GM21528 (cell line): ENCODE measurements around the gene UNC13C.
"Not testable (repeated sequence)": the region's sequence is repeated elsewhere in the genome, so short reads cannot be mapped to it uniquely, and the experiment has no call there.

Experiments used
- ATAC-seq: cut with Tn5 transposase; IDR thresholded peaks from one replicate; pipeline ENCODE4 v1.9.1; 2021; ENCODE audit warnings: mild to moderate bottlenecking, moderate library complexity; ENCODE audit not compliant: unreplicated experiment, low FRiP score

UNC13C gene

DNA sequence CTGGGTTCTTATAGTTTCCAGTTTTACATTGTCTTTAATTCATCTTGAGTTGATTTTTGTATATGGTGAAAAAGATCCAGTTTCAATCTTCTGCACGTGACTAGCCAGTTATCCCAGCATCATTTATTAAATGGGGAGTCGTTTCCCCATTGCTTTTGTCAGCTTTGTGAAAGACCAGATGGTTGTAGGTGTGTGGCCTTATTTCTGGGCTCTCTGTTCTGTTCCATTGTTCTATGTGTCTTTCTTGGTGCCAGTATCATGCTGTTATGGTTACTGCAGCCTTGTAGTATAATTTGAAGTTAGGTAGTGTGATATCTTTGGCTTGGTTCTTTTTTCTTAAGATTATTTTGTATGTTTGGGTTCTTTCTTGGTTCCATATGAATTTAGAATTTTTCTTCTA, 432.2 kb downstream of the UNC13C start:
- ATAC-seq: no peak

DNA sequence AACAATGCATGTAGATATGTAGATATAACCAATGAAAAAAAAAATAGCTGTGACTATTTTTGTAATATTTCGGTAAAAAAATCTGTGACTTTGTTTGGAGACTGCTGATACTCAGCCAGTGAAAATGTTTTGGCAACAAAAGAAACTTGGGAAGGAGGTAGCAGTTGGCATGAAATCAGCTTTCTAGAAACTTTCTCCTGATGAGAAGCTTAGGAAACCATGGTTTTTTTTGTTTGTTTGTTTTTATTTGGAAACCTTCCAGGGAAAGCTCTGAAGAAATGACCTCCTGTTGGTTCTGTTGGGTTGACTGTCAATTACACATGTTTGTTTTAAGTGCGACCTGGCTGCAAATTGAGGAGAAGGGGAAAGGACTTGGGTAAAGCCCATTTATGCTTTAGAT, 445.9 kb downstream of the UNC13C start:
- ATAC-seq: no peak

DNA sequence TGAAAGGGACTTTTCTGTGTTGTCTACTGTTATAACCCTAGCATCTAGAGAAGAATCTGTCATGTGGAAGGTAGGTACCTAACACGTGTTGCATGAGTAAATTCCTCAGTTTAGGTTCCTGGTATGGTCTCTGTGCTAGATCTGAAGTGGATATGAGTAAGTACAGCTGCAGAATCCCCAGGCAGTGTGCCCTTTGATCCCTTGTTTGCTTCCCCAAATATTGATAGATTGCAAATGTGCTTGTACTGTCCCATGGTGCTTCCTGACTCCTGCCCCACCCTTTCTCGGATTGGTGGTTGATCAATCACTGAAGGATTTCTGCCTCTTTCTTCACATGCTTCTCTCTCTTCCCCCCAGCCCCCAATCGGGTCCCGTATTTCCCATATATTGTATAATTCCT, 450.4 kb downstream of the UNC13C start:
- no peak for ATAC-seq

DNA sequence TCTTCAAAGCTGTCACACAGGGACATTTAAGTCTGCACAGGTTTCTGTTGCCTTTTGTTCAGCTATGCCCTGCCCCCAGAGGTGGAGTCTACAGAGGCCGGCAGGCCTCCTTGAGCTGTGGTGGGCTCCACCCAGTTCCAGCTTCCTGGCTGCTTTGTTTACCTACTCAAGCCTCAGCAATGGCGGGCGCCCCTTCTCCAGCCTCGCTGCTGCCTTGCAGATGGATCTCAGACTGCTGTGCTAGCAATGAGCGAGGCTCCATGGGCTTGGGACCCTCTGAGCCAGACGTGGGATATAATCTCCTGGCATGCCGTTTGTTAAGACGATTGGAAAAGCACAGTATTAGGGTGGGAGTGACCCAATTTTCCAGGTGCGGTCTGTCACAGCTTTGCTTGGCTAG, 472.0 kb downstream of the UNC13C start:
- not testable (repeated sequence) for ATAC-seq

DNA sequence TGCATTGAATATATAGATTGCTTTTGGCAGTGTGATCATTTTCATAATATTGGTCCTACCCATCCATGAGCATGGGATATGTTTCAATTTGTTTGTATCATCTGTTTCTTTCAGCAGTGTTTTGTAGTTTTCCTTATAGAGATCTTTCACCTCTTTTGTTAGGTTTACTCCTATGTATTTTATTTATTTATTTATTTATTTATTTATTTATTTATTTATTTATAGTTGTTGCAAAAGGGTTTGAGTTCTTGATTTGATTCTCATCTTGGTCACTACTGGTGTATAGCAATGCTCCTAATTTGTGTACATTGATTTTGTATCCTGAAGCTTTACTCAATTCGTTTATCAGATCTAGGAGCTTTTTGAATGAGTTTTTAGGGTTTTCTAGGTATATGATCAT, 478.2 kb downstream of the UNC13C start:
- ATAC-seq: no peak

DNA sequence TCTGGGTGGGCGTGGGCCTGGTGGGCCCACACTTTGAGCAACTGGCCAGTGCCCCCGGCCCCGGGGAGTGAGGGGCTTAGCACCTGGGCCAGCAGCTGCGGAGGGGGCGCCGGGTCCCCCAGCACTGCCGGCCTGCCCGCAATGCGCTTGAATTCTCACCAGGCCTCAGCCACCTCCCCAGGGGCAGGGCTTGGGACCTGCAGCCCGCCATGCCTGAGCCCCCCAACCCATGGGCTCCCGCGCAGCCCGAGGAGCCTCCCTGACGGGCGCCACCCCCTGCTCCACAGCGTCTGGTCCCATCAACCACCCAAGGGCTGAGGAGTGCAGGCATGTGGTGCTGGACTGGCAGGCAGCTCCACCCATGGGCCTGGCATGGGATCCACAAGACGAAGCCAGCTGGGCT, 484.3 kb downstream of the UNC13C start:
- ATAC-seq: no peak

DNA sequence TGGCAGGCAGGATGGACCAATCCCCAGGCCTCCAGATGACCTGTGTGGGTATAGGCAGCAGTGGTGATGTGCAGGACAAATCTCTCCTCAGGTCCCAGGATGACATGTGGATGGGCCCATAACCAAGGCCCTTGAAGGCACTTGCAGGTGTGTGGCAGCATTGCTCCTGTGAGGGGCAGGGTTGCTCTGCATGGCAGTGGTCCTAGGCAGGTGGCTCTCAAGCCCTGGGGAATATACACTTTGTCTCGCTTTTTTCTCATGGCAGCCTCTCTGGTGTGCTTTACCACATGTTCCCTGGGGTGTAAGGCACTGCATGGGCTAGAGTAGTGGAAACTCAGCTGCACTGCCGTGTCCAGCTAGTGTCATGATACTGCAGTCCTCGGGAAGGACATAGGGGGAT, 503.6 kb downstream of the UNC13C start:
- ATAC-seq: no peak

DNA sequence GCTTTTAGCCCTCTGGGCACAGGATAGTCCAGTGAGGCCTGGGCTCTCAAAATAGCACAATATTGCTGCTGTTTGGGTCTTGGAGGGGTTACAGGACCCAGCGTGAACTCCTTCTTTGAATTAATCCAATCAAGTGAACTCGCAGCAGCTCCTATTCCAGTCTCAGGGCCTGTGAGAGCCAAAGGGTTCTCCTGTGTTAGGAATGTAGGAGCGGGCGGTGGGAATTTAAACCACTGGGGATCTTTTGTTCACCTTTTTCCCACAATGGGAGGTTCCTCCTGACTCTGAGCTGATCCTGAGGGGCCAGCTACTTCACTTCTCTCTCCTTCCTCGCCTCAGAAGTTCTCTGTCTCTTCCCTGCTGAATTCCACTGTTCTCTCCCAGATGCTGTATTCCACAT, 504.0 kb downstream of the UNC13C start:
- no peak for ATAC-seq

DNA sequence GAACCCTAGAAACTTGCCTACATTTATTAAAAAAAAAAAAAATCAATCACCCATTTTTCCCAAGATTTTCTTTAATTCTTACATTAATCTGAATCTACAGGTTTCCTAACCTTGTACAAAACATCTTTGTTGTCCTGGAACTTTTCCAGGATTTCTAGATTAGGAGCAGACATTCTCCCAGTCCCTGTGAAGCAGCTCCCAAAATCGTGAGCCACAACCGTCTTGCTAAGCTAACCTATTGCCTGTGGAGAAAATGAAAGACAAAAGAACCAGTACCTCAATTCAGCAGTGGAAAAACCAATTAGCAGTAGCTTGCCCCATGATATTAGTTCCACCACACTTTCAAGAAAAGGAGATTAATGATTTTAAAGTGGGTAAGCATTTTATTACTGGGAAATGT, 522.1 kb downstream of the UNC13C start:
- no peak for ATAC-seq

DNA sequence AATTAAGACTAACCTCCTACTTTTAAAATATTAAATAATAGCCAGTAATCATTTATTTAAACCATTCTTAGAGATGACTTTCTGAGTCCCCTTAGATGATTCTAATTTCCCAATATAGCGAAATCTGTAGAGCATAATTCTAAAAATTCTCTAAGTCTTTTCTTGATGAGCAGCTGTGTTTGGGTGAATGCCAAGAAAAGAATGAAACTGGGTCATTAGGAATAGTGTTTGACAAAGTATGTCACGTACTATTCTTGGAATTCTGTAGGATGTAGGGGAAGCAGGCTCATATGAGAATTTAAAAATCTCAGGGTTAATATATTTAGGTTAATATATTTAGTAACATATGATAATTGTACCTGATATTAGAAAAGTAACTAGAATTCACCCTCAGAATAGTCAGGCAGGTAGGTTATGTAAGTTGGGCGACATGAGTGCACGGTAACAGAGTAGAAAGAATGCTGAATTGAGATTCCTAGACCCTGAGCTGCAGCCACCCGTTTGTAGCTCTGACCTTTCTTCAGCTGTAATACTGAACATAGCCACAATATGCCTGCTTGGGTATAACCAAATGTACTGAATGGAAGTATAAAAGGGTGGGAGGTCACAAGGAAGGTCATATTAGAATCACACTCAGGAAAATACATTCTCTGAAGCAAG, 524.3 kb downstream of the UNC13C start:
- no peak for ATAC-seq

DNA sequence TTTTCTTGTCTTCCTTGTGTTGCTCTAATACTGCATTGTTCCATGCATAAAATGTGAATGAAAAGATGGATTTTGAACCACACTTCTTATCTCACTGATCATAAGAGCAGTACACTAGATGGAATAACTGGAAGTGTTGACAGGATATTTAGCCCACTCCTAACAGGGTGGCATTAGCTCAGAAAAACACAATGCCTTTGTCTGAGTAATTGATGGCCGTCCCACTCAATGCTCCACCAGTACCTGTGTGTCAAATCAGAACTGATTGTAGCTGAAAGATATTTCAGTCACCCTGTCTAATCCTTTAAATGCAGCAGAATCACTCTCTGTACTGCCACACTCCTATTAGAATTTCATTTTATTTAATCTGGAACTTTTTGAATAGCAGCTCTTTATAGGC, 526.5 kb downstream of the UNC13C start:
- ATAC-seq: no peak

DNA sequence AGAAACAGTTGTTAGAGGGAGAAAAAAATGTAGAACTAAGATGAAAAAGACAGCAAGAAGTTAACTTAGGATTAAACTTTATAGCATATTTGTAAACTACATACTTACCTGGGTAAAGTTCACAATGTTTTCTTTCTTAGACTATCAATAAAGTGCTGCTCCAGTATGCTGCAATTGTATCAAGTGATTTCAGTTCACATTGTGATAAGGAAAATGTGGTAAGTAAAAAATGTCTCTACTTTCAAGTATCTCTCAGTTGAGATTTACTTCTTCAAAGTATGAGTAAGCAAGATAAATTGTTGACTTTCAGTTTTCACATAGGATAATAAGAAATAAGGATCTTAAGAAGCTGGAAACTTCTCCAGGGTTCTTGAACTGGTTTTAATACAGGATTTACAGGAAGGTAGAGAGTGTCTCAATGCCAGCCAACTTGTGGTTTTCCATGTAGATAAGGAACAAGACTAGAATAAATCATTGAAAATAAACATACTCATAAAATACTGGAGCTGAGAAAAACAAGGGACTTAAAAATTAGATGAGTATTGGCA, 528.8 kb downstream of the UNC13C start:
- no peak for ATAC-seq

DNA sequence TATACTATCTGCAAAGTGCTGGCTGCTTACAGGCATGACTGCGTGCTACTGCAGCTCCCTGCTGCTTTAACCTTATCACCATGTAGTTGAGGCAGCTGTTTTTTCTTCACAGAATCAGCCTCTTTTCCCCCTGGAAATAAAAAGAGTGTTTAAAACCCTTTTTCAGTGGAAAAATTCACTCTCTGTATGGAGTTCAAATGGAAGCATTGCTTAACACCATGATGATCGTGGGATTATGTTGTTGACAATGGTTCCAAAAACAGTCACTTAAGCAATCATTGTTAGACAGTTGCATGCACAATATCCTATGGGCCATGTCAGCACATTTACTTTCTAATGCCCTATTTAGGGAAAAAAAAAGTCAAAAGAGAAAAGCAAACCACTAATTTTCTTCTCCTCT, 536.4 kb downstream of the UNC13C start:
- no peak for ATAC-seq

DNA sequence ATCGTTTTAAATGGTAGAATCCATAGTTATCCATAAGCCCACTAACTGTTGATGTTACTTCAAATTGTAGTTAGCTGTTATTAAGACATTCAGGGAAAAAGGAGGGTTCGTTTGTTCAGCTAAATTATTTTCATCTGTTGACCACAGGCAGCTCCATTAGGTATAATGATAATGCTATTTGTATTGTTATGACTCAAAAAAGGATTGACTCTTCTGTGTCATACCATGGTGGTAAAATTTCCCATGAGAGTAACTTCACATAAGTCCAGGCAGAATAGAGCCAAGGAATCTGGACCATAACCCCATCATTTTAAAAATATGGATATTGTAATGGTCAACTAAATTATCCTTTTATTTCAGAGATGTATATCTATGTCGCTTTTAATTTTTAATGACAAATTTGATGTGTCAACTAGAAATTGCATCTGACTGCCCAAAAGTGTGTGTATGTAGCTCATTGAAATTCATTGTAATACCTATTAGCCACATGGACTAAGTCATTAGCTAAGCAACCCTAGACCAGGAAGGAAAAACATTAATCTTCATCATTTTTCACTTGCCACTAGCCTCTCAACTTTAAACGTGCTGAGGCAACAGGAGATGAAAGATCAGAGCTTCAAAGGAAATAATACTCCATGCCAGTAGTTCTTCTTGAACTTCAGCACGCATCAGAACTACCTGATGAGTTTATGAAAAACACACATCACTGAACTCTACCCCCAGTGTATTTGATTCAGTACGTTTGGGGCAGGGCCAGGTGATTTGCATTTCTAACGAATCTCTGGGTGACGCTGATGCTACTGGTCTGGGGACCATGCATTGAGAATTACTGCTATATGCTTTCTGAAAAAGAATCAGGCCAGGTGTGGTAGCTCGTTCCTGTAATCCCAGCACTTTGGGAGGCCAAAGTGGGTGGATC, 537.7 kb downstream of the UNC13C start:
- ATAC-seq: no peak

DNA sequence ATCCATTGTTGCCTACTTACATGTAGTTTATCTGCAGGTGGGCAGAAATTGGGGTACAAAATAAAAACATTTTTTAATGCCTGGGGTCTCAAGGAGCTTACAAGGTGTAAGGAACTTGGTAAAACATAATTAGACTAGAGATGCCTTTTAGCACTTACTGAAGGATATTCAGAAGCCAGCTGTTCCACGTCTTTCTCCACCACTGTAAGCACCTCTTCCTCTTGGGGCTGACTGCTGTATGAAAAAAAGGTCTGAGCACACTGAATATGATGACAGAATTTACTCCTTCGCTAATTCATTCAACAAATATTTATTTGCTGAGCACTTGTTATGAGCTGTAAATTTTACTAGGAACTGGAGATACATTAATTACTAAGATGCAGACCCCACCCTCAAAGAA, 539.1 kb downstream of the UNC13C start:
- no peak for ATAC-seq

DNA sequence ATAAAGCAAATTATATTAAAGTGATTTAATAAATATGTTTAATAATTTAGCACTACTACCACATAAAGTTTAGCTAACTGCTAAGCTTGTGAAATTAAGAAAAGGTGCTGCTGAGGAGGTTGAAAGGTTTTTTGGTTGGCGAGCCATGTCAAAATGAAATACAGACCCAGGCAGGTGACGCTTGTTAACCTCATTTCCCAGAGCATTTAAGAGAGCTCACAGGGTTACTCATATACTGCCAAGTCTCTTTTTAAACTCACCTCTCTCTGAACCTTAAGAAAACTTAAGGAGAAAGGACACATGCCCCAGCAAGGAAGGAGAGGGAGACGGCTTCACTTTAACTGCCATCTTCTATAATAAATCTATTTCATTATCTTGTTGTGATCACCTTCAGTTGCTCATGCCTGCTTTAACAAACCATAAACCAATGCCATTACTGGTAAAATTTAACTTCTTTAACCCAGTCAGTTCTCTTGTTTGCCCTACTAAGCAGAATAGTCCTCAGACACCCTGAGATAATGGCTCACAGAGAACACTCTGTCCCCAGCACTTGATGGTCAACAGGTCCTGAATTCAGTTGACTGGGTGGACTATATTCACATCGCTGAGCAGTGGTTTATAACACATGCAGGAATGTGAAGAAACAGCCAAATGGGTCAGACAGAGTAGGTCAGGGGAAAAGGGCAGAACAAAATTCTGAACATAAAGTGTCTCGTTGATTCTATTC, 540.1 kb downstream of the UNC13C start:
- no peak for ATAC-seq

DNA sequence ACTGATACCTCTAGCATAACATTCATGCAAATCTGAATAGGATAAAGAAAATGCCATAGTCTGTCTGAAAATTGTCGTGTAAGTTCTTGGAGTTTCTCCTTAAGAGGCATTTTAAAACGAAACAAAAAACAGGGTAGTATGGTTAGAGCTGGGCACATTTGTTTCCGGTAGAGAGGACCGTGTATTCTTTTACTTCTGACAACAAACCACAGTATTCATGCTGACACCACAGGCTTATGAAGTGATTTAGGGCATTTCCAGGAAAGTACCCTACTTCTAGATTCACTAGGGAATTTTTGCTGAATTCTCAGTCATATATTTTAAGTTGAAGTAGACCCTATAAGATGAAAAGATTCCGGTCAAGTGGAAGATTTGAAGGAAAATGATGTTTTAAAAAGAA, 541.3 kb downstream of the UNC13C start:
- ATAC-seq: no peak

DNA sequence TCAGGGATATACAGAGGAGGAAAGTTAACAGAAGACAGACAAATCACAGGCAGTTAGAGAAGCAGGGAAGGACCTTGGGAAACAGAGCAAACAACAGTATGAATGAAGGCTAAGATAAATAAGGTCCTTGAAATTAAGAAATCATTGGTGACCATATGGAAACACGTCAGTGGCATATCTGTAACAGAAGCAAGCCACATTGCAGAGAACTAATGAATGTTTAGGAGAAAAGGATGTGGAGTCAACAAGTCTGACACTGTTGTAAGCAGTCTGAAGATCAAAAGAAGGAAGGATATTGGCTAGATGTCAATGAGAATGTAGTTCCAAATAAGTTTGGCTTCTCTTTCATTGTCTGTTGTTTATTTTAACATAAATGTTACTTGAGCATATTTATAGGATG, 542.4 kb downstream of the UNC13C start:
- ATAC-seq: no peak

DNA sequence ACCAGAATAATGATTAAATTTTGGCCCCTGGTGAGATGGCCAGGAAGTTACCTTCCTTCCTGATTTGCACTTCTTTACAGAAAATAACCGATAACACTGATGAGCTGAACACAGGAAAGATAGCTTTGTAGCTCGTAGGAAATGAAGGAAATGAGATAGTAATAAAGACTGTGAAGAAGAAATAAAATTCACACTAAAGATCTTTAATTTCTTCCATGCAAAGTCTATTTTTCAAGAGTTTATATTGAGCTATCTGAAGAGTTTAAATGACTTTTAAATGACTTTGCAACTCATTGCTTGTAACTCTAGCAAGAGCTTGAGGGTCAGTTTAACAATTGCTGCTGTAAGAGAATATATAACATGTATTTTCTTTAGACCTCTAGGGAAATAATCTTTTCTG, 543.0 kb downstream of the UNC13C start:
- ATAC-seq: no peak

DNA sequence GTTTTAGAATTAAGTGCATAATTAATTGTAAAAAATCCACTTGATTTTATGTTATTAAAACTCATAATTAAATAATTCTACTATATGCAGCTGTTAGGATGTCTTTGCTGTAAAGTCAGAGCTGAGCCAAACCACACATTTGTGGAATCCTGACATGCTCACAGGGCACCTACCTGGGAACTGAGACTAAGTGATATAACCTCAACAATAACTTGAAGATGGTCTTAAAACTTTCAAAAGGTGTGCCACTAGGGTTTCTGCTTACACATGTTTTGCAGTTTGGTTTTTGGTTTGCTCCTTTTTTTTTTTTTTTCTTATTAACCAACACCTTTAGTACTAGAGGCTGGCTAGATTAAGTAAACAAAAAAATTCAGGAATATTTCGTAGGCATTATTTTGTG, 549.8 kb downstream of the UNC13C start:
- ATAC-seq: no peak

DNA sequence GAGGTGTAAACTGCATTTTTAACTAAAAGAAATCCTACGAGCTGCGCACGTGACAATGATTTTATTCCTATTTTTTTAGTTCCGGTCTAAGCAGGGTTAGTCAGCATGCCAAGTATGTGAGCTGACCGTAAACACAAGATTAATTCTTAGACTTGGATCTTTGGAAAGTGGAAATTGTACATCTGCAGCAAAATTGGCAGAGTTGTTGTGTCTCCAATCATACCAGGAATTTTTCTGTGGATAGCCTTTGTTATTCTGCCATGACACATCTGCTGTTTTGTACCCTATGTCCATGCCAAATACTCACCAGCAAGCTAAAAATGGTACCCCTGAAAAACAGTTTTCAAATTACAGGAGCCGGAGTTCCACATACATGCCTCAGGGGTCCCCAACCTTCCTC, 562.5 kb downstream of the UNC13C start:
- no peak for ATAC-seq
